Spleen (tissue), 7 donors: ENCODE data around the gene RAP2A.

Source experiments
- POLR2A ChIP-seq, 3 donors: fragments of 450-650 bp; IDR thresholded peaks; one replicate each; pipeline ENCODE4 v1.5.1; 2017; ENCODE audit warnings: antibody characterized with exemption in 3 of 3, mild to moderate bottlenecking in 1 of 3
- TF ChIP-seq, protein P1 (sequence below), 11 experiments: fragments of 200-600 bp in 7 of 11; fragments of 450-650 bp in 4 of 11; sonication (generic) in 4 of 11; IDR thresholded peaks in 8 of 11; conservative IDR thresholded peaks in 3 of 11; 1 replicate in 7 of 11; 2 replicates in 4 of 11; pipeline versions ENCODE4 v1.4.0 to v1.8.0; 2016 to 2021; ENCODE audit warnings: antibody characterized with exemption in 11 of 11, inconsistent platforms in 4 of 11, mild to moderate bottlenecking in 1 of 11
- donor health status: DM: no; HTN: no; CAD: no; lungs with moderate emphysema.
- donor health status: DM: no; HTN: no; CAD: no.
- donor health status: DM: no; HTN: no; CAD: no.

GRCh38 chr13:97432232-97432916 lies 1.6 kb upstream of the RAP2A start:
- TF ChIP-seq, protein P1, sequence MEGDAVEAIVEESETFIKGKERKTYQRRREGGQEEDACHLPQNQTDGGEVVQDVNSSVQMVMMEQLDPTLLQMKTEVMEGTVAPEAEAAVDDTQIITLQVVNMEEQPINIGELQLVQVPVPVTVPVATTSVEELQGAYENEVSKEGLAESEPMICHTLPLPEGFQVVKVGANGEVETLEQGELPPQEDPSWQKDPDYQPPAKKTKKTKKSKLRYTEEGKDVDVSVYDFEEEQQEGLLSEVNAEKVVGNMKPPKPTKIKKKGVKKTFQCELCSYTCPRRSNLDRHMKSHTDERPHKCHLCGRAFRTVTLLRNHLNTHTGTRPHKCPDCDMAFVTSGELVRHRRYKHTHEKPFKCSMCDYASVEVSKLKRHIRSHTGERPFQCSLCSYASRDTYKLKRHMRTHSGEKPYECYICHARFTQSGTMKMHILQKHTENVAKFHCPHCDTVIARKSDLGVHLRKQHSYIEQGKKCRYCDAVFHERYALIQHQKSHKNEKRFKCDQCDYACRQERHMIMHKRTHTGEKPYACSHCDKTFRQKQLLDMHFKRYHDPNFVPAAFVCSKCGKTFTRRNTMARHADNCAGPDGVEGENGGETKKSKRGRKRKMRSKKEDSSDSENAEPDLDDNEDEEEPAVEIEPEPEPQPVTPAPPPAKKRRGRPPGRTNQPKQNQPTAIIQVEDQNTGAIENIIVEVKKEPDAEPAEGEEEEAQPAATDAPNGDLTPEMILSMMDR (IDR thresholded peaks at IDR 0.05 in 8 of 11, conservative IDR thresholded peaks at IDR 0.05 in 3 of 11), result no peak
- TF ChIP-seq POLR2A (IDR thresholded peaks at IDR 0.05), result no peak
